Fibroblast of lung (primary cell): Measurements from ENCODE around the gene KLHL15. TPM values are rescaled to one million over a fixed set of nuclear protein-coding genes. Genes with fewer than 3 reads are reported as not detected.
A peak's percentile ranks its signal among the peaks of the same experiment; 100 is the strongest.

ENCODE experiments used
- DNase-seq, 2 donors: peaks; one replicate each; pipeline versions ENCODE4 v3.0.0 to v3.0.0-alpha.2; 2010; ENCODE audit warnings: low read depth in 2 of 2
- H2AFZ ChIP-seq: 2 replicates; pipeline ENCODE4 v1.5.1; 2012; ENCODE audit warnings: low read length, control low read depth, inconsistent platforms
- H3K27ac ChIP-seq: 2 replicates; pipeline ENCODE4 v1.5.1; 2011; ENCODE audit warnings: low read length, control low read depth; ENCODE audit not compliant: insufficient read depth
- H3K27me3 ChIP-seq: 2 replicates; pipeline ENCODE4 v1.5.1; 2011; ENCODE audit warnings: mild to moderate bottlenecking, low read length; ENCODE audit not compliant: control insufficient read depth, insufficient read depth
- H3K36me3 ChIP-seq: 2 replicates; pipeline ENCODE4 v1.5.1; 2011; ENCODE audit warnings: low read length; ENCODE audit not compliant: control insufficient read depth, insufficient read depth
- H3K4me1 ChIP-seq: 2 replicates; pipeline ENCODE4 v1.5.1; 2011; ENCODE audit warnings: low read length; ENCODE audit not compliant: control insufficient read depth, insufficient read depth; ENCODE audit errors: extremely low read depth
- H3K4me2 ChIP-seq: 2 replicates; pipeline ENCODE4 v1.5.1; 2011; ENCODE audit warnings: low read length, control low read depth; ENCODE audit not compliant: insufficient read depth; ENCODE audit errors: extremely low read depth
- H3K4me3 ChIP-seq, 4 experiments: fragments of 200-600 bp in 1 of 4; sonication (generic) in 1 of 4; replicated peaks in 1 of 4; 2 replicates each; pipeline ENCODE4 v1.5.1; 2011 to 2016; ENCODE audit warnings: low read length in 4 of 4, low read depth in 3 of 4, mild to moderate bottlenecking in 3 of 4, control low read depth in 2 of 4, inconsistent platforms in 1 of 4, mixed read lengths in 1 of 4; ENCODE audit not compliant: insufficient read depth in 1 of 4; ENCODE audit errors: control extremely low read depth in 1 of 4
- H3K79me2 ChIP-seq: 2 replicates; pipeline ENCODE4 v1.5.1; 2012; ENCODE audit warnings: mild to moderate bottlenecking, low read length, inconsistent platforms; ENCODE audit not compliant: control insufficient read depth, insufficient read depth
- H3K9ac ChIP-seq: 2 replicates; pipeline ENCODE4 v1.5.1; 2011; ENCODE audit warnings: mild to moderate bottlenecking, low read length, control low read depth; ENCODE audit not compliant: insufficient read depth
- H3K9me3 ChIP-seq: 2 replicates; pipeline ENCODE4 v1.5.1; 2012; ENCODE audit warnings: low read depth, low read length; ENCODE audit not compliant: control insufficient read depth, insufficient read depth
- H4K20me1 ChIP-seq: 2 replicates; pipeline ENCODE4 v1.5.1; 2011; ENCODE audit warnings: low read length; ENCODE audit not compliant: control insufficient read depth, insufficient read depth; ENCODE audit errors: extremely low read depth
- EZH2 ChIP-seq: IDR thresholded peaks from 2 replicates; pipeline ENCODE4 v1.5.1; 2012; ENCODE audit warnings: low read length, control low read depth, mild to moderate bottlenecking; ENCODE audit errors: missing control alignments
- polyA plus RNA-seq, 2 donors: library from polyadenylated mRNA; depleted of rRNA in 1 of 2; stranded (reverse) in 1 of 2; unstranded in 1 of 2; fragments of >200 nt; gene quantifications; 2 replicates each; pipeline ENCODE4 v1.2.1, GENCODE V29; 2011 to 2012; ENCODE audit warnings: missing spikeins in 1 of 2
- total RNA-seq: library from RNA; depleted of rRNA; stranded (reverse); fragments of >200 nt; gene quantifications from 2 replicates; pipeline ENCODE4 v1.2.1, GENCODE V29; 2014
- TF ChIP-seq, protein P1 (sequence below), 2 donors: IDR thresholded peaks in 1 of 2; conservative IDR thresholded peaks in 1 of 2; 1 replicate in 1 of 2; 2 replicates in 1 of 2; pipeline ENCODE4 v1.5.1; 2011 to 2012; ENCODE audit warnings: low read length in 2 of 2, control low read depth in 1 of 2, inconsistent platforms in 1 of 2, low read depth in 1 of 2, mild to moderate bottlenecking in 1 of 2

The KLHL15 gene
- total and polyA plus RNA-seq, 2 donors (not counting 1 experiment from before 2014, with no cell fraction given) = 3.7 to 5.6 TPM

DNA sequence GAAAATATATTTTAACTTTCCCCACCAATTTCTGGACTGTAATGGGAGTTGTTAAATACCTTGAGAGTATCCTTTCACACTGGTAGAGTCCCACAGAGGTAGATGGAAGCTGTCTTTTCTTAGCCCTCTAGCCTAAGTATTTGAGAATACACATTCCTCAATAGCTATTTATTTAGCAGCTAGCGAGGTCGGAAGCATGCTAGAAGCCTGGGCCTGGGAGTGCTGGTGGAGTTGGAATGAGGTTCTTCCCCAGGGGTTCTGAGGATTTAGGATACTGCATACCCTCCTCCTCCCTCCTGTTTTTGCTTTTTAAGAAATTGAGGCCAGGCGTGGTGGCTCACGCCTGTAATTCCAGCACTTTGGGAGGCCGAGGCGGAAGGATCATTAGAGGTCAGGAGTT is 999 bp upstream of the KLHL15 start:
- no peak overlapping the region for H3K9ac ChIP-seq

DNA sequence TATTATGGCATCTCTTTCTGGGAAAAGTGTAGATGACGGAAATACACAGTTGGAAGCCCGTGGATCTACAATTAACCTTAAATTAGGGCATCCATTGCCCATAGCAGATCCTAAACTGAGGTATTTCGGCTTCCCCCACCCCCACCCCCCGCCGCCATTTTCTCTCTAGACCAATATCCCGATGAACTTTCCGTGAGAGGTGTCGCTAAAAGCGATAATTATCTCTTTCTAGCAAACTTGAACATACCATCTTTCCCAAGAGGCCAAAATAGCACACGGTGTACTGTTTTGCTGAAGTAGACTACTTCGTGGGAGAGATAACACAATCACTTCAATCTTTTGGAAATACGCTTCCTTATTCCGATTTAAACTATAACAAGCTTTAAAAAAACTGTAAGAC is 554 bp downstream of the KLHL15 start:
- peak overlapping the region; percentile 96 for H3K9ac ChIP-seq
- no peaks in the 10 kb centered on the region for H3K9me3 ChIP-seq
- no peaks in the 10 kb centered on the region for H3K27me3 ChIP-seq
- peak overlapping the region; percentile 60 to 84 (median 75) for H3K4me3 ChIP-seq
- H4K20me1 ChIP-seq = no peaks in the 10 kb centered on the region
- H3K4me1 ChIP-seq = no peaks in the 10 kb centered on the region
- TF ChIP-seq, protein P1, sequence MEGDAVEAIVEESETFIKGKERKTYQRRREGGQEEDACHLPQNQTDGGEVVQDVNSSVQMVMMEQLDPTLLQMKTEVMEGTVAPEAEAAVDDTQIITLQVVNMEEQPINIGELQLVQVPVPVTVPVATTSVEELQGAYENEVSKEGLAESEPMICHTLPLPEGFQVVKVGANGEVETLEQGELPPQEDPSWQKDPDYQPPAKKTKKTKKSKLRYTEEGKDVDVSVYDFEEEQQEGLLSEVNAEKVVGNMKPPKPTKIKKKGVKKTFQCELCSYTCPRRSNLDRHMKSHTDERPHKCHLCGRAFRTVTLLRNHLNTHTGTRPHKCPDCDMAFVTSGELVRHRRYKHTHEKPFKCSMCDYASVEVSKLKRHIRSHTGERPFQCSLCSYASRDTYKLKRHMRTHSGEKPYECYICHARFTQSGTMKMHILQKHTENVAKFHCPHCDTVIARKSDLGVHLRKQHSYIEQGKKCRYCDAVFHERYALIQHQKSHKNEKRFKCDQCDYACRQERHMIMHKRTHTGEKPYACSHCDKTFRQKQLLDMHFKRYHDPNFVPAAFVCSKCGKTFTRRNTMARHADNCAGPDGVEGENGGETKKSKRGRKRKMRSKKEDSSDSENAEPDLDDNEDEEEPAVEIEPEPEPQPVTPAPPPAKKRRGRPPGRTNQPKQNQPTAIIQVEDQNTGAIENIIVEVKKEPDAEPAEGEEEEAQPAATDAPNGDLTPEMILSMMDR (conservative IDR thresholded peaks at IDR 0.05 in 1 of 2, IDR thresholded peaks at IDR 0.05 in 1 of 2; ENCODE audit: low read depth in 1 of 2, low read length in 2 of 2) = no peak
- no peak for TF ChIP-seq EZH2
- H3K4me2 ChIP-seq = peak overlapping the region; percentile 80
- peak in 1 of 2 donors; percentile 26 for DNase-seq
- peaks cover 23% of the 10 kb centered on the region for H3K79me2 ChIP-seq
- peak overlapping the region; percentile 1 for H2AFZ ChIP-seq
- peak overlapping the region; percentile 97 for H3K27ac ChIP-seq
- H3K36me3 ChIP-seq = no peaks in the 10 kb centered on the region

More for the DNA sequence above, 999 bp upstream of the KLHL15 start:
- Histone ChIP-seq H3K36me3 (no peaks in the 10 kb centered on the region), H3K27me3 (no peaks in the 10 kb centered on the region), H2AFZ (no peak overlapping the region), H3K9me3 (no peaks in the 10 kb centered on the region), H3K4me3 (no peak overlapping the region), H3K27ac (no peak overlapping the region), H3K4me2 (no peak overlapping the region), H3K4me1 (no peaks in the 10 kb centered on the region), H3K79me2 (peaks cover 15% of the 10 kb centered on the region), H4K20me1 (no peaks in the 10 kb centered on the region)
- TF ChIP-seq, protein P1 (conservative IDR thresholded peaks at IDR 0.05 in 1 of 2, IDR thresholded peaks at IDR 0.05 in 1 of 2; ENCODE audit: low read depth in 1 of 2, low read length in 2 of 2) = no peak
- TF ChIP-seq EZH2 = no peak
- no peak for DNase-seq

DNA sequence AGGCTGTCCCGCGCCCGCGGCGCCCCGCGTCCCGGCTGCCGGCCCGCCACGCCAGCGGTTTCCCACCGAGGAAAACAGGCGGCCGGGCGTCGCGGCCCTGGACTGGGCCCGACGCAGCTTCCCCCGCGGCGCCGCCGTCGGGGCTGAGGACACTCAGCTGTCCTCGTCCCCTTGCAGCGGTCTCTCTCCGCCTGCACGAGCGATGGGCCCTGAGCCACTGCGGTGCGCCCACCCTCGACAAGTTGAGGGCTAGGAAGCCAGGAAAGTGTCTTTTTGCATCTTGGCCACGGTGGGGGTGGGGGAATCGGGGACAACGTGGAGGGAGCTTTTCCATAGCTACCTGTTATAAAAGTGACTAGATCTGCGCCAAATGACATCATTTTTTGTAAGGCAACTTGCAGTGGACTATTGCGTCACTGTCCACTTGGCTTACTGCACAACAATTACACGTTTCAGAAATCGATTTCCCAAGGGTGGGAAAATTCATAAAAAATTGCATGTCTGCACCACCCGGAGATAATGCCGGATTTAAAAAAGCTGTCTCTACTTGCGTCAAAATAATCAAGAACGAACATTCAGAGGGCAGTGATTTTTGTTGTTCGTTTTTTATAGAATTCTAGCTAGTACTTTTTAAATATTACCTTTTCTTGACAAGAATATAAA is 1.1 kb downstream of the KLHL15 start:
- peak; percentile 68 to 89 for DNase-seq
- Histone ChIP-seq H4K20me1 (no peaks in the 10 kb centered on the region), H3K4me1 (no peaks in the 10 kb centered on the region), H3K36me3 (no peaks in the 10 kb centered on the region), H3K9me3 (no peaks in the 10 kb centered on the region), H3K4me3 (peak overlapping the region; percentile 60 to 84 (median 75)), H3K4me2 (peak overlapping the region; percentile 80), H3K79me2 (peaks cover 28% of the 10 kb centered on the region), H3K27me3 (no peaks in the 10 kb centered on the region), H2AFZ (no peak overlapping the region), H3K27ac (peak overlapping the region; percentile 97), H3K9ac (peak overlapping the region; percentile 96)
- TF ChIP-seq, protein P1 (conservative IDR thresholded peaks at IDR 0.05 in 1 of 2, IDR thresholded peaks at IDR 0.05 in 1 of 2; ENCODE audit: low read depth in 1 of 2, low read length in 2 of 2) = no peak
- no peak for TF ChIP-seq EZH2
